ENCODE results near the gene PFN3.

Gene PFN3, protein sequence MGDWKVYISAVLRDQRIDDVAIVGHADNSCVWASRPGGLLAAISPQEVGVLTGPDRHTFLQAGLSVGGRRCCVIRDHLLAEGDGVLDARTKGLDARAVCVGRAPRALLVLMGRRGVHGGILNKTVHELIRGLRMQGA

GRCh38 chr5:177399997-177400868, at the start of gene PFN3:
Gene PFN3 (minus strand): TSS chr5:177400661. CDS start chr5:177400576, 85 bp downstream.
- TF ChIP-seq, protein P1, sequence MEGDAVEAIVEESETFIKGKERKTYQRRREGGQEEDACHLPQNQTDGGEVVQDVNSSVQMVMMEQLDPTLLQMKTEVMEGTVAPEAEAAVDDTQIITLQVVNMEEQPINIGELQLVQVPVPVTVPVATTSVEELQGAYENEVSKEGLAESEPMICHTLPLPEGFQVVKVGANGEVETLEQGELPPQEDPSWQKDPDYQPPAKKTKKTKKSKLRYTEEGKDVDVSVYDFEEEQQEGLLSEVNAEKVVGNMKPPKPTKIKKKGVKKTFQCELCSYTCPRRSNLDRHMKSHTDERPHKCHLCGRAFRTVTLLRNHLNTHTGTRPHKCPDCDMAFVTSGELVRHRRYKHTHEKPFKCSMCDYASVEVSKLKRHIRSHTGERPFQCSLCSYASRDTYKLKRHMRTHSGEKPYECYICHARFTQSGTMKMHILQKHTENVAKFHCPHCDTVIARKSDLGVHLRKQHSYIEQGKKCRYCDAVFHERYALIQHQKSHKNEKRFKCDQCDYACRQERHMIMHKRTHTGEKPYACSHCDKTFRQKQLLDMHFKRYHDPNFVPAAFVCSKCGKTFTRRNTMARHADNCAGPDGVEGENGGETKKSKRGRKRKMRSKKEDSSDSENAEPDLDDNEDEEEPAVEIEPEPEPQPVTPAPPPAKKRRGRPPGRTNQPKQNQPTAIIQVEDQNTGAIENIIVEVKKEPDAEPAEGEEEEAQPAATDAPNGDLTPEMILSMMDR (IDR thresholded peaks at IDR 0.05; ENCODE audit: extremely low read depth, missing control alignments): no peak
- no peak for DNase-seq (ENCODE audit: low spot score)

DNA sequence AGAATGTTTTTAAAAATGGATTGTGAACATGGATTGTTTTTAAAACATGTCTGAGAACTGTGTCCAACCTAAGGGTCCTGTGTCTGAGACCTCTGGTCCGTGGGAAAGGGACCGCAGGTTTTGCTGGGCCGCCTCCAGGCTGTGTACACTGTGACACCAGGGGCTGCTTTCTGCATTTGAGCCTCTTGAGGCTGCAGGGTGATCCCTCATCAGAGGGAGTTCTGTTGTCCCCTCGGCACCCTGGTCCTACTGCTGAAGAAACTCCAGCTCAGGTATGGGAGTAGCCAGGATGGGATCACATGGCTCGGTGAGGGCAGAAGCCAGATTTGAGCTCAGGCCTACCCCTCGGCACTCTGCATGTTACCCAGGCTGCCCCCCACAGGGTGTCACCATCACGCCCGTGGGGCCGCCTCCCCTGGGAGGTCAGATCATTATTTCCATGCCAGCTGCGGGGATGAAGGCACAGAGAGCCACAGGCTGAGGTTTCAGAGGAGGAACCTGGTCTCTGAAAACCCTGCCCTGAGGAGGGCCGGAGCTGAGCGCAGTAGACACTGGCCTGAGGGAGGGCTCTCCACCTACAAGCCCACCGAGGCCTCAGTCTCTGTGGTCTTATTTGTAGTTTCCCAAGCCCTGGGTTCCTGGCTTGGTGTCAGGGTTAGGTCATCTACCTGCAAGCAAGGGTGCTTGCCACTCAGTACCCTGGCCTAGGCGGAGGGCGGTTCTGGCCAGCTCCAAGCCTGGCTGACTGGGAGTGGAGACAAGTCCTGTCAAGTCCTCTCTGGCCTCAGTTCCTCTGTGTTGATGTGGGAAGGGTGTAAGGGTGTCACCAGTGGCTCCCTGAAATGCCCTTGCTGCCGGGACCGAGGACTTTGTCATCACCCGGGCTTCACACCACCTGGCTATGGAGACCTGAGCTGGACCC, 48.9 kb upstream of the PFN3 start:
- TF ChIP-seq, protein P1 (IDR thresholded peaks at IDR 0.05; ENCODE audit: extremely low read depth, missing control alignments): no peak
- DNase-seq (ENCODE audit: low spot score): no peak

DNA sequence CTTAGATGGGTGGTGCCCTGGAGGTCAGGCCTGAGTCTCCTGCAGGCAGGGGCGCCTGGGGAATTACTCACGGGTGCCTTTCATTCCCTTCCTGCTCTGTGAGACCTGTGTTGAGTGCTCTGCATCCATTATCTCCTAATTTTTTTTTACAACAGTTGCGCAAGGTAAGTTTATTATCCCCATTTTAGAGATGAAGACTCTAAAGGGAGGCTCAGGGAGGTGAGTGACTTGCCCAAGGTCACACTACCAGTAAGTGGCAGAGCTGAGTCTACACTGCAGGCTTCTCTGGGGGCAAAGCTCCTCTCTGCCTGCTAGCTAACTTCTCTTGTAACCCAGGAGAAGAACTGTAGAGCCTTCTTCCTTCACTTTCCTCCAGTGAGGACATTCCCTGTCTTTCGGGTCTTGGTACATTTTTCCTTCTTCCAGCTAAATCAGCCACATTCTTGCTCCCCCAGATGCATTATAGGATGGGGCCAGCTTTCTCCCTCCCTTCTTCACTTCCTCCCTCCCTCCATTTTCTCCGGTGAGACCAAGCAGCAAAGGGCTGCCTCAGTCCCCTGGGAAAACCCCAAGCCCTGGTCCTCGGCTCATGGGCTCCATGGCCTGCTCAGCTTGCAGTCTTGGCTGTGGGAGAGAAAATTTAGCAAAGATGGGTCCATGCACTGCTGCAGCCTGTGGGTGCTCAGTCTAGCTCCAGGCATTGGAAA, 47.9 kb upstream of the PFN3 start:
- no peak for DNase-seq (ENCODE audit: low spot score)
- TF ChIP-seq, protein P1 (IDR thresholded peaks at IDR 0.05; ENCODE audit: extremely low read depth, missing control alignments): no peak

DNA sequence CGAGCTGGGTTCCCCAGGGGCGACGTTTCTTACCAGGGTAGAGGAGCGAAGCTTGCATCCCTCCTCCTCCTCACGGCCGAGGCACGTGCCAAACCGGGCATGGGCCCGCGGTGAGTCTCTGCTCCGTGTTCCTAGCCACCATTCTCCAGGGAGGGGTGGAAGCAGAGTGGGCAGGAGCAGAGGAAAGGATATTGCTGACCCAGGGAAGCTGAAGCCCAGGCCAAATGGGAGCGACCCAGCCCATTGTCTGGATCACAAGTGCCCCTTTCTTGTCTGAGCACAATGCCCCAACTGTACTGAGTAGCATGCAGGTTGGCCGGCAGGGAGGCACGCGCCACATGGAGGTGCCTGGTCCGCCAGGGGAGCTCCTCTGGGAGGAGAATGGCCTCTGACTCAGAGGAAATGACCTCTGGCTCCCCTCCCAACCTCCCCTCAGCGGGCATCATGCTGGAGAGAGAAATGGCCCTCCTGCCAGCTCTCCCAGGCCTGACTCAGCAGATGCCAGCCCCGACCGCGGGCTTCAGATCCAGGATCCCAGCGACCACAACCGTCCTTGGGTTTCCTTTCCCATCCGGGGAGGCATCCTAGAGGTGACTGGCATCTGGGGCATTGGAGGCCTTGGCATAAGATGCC, 47.3 kb upstream of the PFN3 start:
- DNase-seq (ENCODE audit: low spot score): no peak

GRCh38 chr5:177447066-177447610, 46.7 kb upstream of the PFN3 start:
- DNase-seq (ENCODE audit: low spot score): peak; percentile 89
- TF ChIP-seq, protein P1 (IDR thresholded peaks at IDR 0.05; ENCODE audit: extremely low read depth, missing control alignments): no peak

More for the DNA sequence above, 47.3 kb upstream of the PFN3 start:
- TF ChIP-seq, protein P1 (IDR thresholded peaks at IDR 0.05; ENCODE audit: extremely low read depth, missing control alignments): no peak
